ENCODE measurements around the gene KAZN.

Gene KAZN

DNA sequence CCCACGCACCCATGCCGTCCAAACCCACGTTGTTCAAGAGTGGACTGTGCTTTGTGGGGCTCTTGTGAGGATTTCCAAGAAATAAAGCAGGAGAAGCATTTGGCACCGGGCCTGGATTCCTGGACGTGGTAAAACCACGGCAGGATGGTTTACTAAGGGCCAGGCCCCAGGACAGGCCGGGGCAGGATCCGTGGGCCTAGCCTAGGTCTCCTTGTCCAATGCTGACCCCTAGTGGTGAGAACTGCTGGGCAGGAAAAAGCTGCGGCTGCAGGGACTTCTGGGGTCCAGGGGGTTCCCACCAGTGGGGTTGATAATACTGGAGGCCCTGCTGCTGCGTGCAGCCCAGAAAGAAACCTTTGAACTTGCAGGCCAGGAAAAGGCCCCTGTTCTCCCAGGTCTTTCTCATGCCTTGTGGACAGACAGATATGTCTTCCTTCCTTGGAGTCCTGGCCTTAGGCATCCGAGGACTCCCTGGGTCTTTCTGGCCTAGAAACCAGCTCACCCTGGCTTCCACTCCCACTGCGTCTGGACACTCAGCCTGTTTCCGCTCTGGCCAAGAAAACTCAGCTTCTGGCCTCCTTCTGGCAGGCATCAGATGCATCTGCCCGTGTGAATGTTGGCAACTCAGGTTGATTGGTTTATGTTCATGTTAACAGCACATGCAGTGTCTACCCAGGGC lies 448.1 kb downstream of the KAZN start:
- no peaks in the 10 kb centered on the region for H4K20me1 ChIP-seq (ENCODE audit: insufficient read depth, low read length)
- H2AFZ ChIP-seq (ENCODE audit: low read length), result no peak overlapping the region
- H3K27me3 ChIP-seq (ENCODE audit: insufficient read depth, low read length), result peaks cover 6% of the 10 kb centered on the region; the same call in 1 of the 2 replicates
- no peaks in the 10 kb centered on the region for H3K4me1 ChIP-seq (ENCODE audit: insufficient read depth, low read length, severe bottlenecking)
- no peaks in the 10 kb centered on the region for H3K79me2 ChIP-seq (ENCODE audit: insufficient read depth, low read length)
- TF ChIP-seq EZH2 (IDR thresholded peaks at IDR 0.05; ENCODE audit: borderline replicate concordance, low read length) (no peak), CTCF (IDR thresholded peaks at IDR 0.05; ENCODE audit: low read length) (peak; percentile 87)
- no peaks in the 10 kb centered on the region for H3K36me3 ChIP-seq (ENCODE audit: insufficient read depth, low read length)
- no peak overlapping the region for H3K9ac ChIP-seq (ENCODE audit: low read length)
- H3K9me2 ChIP-seq (ENCODE audit: low read depth, low read length), result no peaks in the 10 kb centered on the region
- H3K4me2 ChIP-seq (ENCODE audit: low read length), result no peak overlapping the region
- no peaks in the 10 kb centered on the region for H3F3A ChIP-seq (ENCODE audit: insufficient read depth, low read length)
- no peak overlapping the region for H3K27ac ChIP-seq (ENCODE audit: low read depth, low read length, poor library complexity, severe bottlenecking)
- no peak overlapping the region for H3K4me3 ChIP-seq (ENCODE audit: low read depth, low read length, poor library complexity, severe bottlenecking)
- H3K9me3 ChIP-seq (ENCODE audit: low read length), result no peaks in the 10 kb centered on the region

GRCh38 chr1:15047237-15047636 lies 448.8 kb downstream of the KAZN start:
- no peak overlapping the region for H3K4me3 ChIP-seq (ENCODE audit: low read depth, low read length, poor library complexity, severe bottlenecking)
- no peaks in the 10 kb centered on the region for H3K9me2 ChIP-seq (ENCODE audit: low read depth, low read length)
- H3K27ac ChIP-seq (ENCODE audit: low read depth, low read length, poor library complexity, severe bottlenecking), result no peak overlapping the region
- no peaks in the 10 kb centered on the region for H3K36me3 ChIP-seq (ENCODE audit: insufficient read depth, low read length)
- peaks cover 10% of the 10 kb centered on the region; the same call in 1 of the 2 replicates for H3K27me3 ChIP-seq (ENCODE audit: insufficient read depth, low read length)
- H3K79me2 ChIP-seq (ENCODE audit: insufficient read depth, low read length), result no peaks in the 10 kb centered on the region
- H3K4me1 ChIP-seq (ENCODE audit: insufficient read depth, low read length, severe bottlenecking), result no peaks in the 10 kb centered on the region
- no peak overlapping the region for H2AFZ ChIP-seq (ENCODE audit: low read length)
- H4K20me1 ChIP-seq (ENCODE audit: insufficient read depth, low read length), result no peaks in the 10 kb centered on the region
- H3K4me2 ChIP-seq (ENCODE audit: low read length), result no peak overlapping the region
- TF ChIP-seq CTCF (IDR thresholded peaks at IDR 0.05; ENCODE audit: low read length) (no peak), EZH2 (IDR thresholded peaks at IDR 0.05; ENCODE audit: borderline replicate concordance, low read length) (no peak)
- no peaks in the 10 kb centered on the region for H3F3A ChIP-seq (ENCODE audit: insufficient read depth, low read length)
- no peak overlapping the region for H3K9ac ChIP-seq (ENCODE audit: low read length)
- no peaks in the 10 kb centered on the region for H3K9me3 ChIP-seq (ENCODE audit: low read length)

DNA sequence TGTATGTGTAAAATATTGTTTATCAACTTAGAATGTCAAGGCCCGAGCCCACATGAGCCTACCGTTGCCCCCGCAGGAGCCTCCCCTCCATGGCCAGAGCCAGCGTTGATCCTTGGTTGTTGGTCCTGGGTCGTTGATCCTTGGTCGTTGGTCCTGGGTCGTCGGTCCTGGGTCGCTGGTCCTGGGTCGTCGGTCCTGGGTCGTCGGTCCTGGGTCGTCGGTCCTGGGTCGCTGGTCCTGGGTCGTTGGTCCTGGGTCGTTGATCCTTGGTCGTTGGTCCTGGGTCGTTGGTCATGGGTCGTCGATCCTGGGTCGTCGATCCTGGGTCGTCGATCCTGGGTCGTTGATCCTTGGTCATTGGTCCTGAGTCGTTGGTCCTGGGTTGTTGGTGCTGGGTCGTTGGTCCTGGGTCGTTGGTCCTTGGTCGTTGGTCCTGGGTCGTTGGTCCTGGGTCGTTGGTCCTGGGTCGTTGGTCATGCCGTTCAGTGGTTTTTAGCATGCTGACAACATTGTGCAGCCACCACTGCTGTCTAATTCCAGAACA lies 450.0 kb downstream of the KAZN start:
- H3K9ac ChIP-seq (ENCODE audit: low read length), result no peak overlapping the region
- H3F3A ChIP-seq (ENCODE audit: insufficient read depth, low read length), result no peaks in the 10 kb centered on the region
- peaks cover 20% of the 10 kb centered on the region for H3K27me3 ChIP-seq (ENCODE audit: insufficient read depth, low read length)
- no peak overlapping the region for H3K4me3 ChIP-seq (ENCODE audit: low read depth, low read length, poor library complexity, severe bottlenecking)
- H3K4me2 ChIP-seq (ENCODE audit: low read length), result no peak overlapping the region
- no peaks in the 10 kb centered on the region for H3K9me3 ChIP-seq (ENCODE audit: low read length)
- no peaks in the 10 kb centered on the region for H4K20me1 ChIP-seq (ENCODE audit: insufficient read depth, low read length)
- H3K9me2 ChIP-seq (ENCODE audit: low read depth, low read length), result no peaks in the 10 kb centered on the region
- no peak overlapping the region for H3K27ac ChIP-seq (ENCODE audit: low read depth, low read length, poor library complexity, severe bottlenecking)
- H3K4me1 ChIP-seq (ENCODE audit: insufficient read depth, low read length, severe bottlenecking), result no peaks in the 10 kb centered on the region
- H2AFZ ChIP-seq (ENCODE audit: low read length), result no peak overlapping the region
- TF ChIP-seq EZH2 (IDR thresholded peaks at IDR 0.05; ENCODE audit: borderline replicate concordance, low read length), result no peak
- H3K79me2 ChIP-seq (ENCODE audit: insufficient read depth, low read length), result no peaks in the 10 kb centered on the region
- no peaks in the 10 kb centered on the region; the same call in 1 of the 2 replicates for H3K36me3 ChIP-seq (ENCODE audit: insufficient read depth, low read length)
